Heart right ventricle (tissue), 16 donors: Measurements from ENCODE around the gene FBXO28. TPM values are rescaled to one million over a fixed set of nuclear protein-coding genes. Genes with fewer than 3 reads are reported as not detected.

Experiments used
- ATAC-seq, 8 donors: fragments of 200-7000 bp; cut with Tn5 transposase; one replicate each; pipeline ENCODE4 v1.9.1; 2020; ENCODE audit warnings: mild to moderate bottlenecking in 8 of 8, moderate library complexity in 8 of 8, moderate number of reproducible peaks in 1 of 8
- DNase-seq, 2 donors: peaks; one replicate each; pipeline ENCODE4 v3.0.0-alpha.2; 2020
- H3K27ac ChIP-seq, 10 donors: fragments of 200-600 bp; sonication (generic) in 2 of 10; one replicate each; pipeline versions ENCODE4 v1.5.0 to v1.8.0; 2020 to 2022; ENCODE audit warnings: mild to moderate bottlenecking in 3 of 10
- H3K27me3 ChIP-seq, 7 donors: fragments of 200-600 bp; one replicate each; pipeline ENCODE4 v1.8.0; 2021 to 2022; ENCODE audit warnings: mild to moderate bottlenecking in 2 of 7
- H3K36me3 ChIP-seq, 9 donors: fragments of 200-600 bp; sonication (generic) in 1 of 9; one replicate each; pipeline versions ENCODE4 v1.5.0 to v1.8.0; 2020 to 2022; ENCODE audit warnings: mild to moderate bottlenecking in 2 of 9
- H3K4me1 ChIP-seq, 9 donors: fragments of 200-600 bp; sonication (generic) in 1 of 9; one replicate each; pipeline versions ENCODE4 v1.5.0 to v1.8.0; 2020 to 2022; ENCODE audit warnings: mild to moderate bottlenecking in 4 of 9
- H3K4me3 ChIP-seq, 10 donors: fragments of 200-600 bp; sonication (generic) in 2 of 10; one replicate each; pipeline versions ENCODE4 v1.5.0 to v1.8.0; 2020 to 2022; ENCODE audit warnings: mild to moderate bottlenecking in 7 of 10, moderate library complexity in 2 of 10
- H3K9me3 ChIP-seq, 11 donors: fragments of 200-600 bp in 10 of 11; sonication (generic) in 2 of 11; one replicate each; pipeline versions ENCODE4 v1.5.0 to v1.8.0; 2013 to 2022; ENCODE audit warnings: mild to moderate bottlenecking in 2 of 11, control low read depth in 1 of 11, moderate library complexity in 1 of 11
- CTCF ChIP-seq, 9 donors: fragments of 200-600 bp; sonication (generic) in 2 of 9; IDR thresholded peaks; one replicate each; pipeline versions ENCODE4 v1.5.0 to v1.8.0; 2021 to 2022; ENCODE audit warnings: antibody characterized with exemption in 9 of 9, mild to moderate bottlenecking in 5 of 9, moderate library complexity in 1 of 9
- WGBS, 2 donors: extraction: QIAGEN DNeasy Blood & Tissue Kit; methylation state at CpG; one replicate each; pipeline ENCODE4 v1.1.7; 2013; ENCODE audit warnings: inconsistent platforms in 1 of 2; 5-methylcytosine and 5-hydroxymethylcytosine counted together
- intact Hi-C, 10 donors: fragments of 100-400 bp; cut with DNase I; formaldehyde crosslinking; loops; one replicate each; pipeline versions ENCODE4 v1.11.1 to v1.14.2; 2022
- polyA plus RNA-seq, 2 donors: library from polyadenylated mRNA; stranded (reverse); fragments of 200-250 nt; gene quantifications; one replicate each; pipeline ENCODE4 v1.2.3, GENCODE V29; 2013
- total RNA-seq, 10 donors: library from RNA; stranded (reverse); fragmentation: NEBNext Ultra II Directional in 3 of 10; extraction: Animal tissue kit (Norgen Biotek cat#: 25700) in 3 of 10; gene quantifications; one replicate each; pipeline versions ENCODE4 v1.2.1 to v1.2.4, GENCODE V29; 2021 to 2023
- donor health status: Arrhythmogenic right ventricular cardiomyopathy.
- donor health status: ischemic (EF 13 %, LVEDD 7.1; RV severe dilation, severe dysfunction).
- donor health status: healthy with polysubstance abuse.
- donor health status: DM: no; HTN: yes; CAD: no.
- donor health status: DM: no; HTN: no; CAD: no.
- donor health status: ischemic (EF 25% LVEDD 6.9; RV normal size, moderate dysfunction).
- donor health status: ischemic (EF 25% LVEDD 5.7; RV mildly dilated, moderate dysfunction).
- donor health status: healthy.
- donor health status: DM: yes; HTN: yes; CAD: no.
- donor health status: Ischemic cardiomyopathy.
- donor health status: ischemic (EF 35%, LVEDD 5.7; RV mildly dilated, moderate dysfunction).
- donor health status: nonischemic (EF 11% LVEDD 7.7; RV severe dilation, severe dysfunction).
- donor health status: DM: yes; HTN: yes; CAD: no.
- donor health status: PGD.
- donor health status: ischemic (EF 29% LVEDD 5.4; RV normal size, mild dysfunction).
- donor health status: nonischemic (EF 23%, LVEDD 6.1; RV moderate dilation, normal function).

FBXO28 gene
- total and polyA plus RNA-seq, 12 donors, result 5.9 to 22.9 (median 20.1) TPM

GRCh38 chr1:224178894-224179293 is 65.0 kb downstream of the FBXO28 start:
- Histone ChIP-seq H3K4me1 (peaks cover 0 to 20% (median 6%) of the 10 kb centered on the region in 9 donors), H3K27me3 (no peaks in the 10 kb centered on the region), H3K4me3 (no peak overlapping the region), H3K9me3 (no peaks in the 10 kb centered on the region), H3K36me3 (no peaks in the 10 kb centered on the region), H3K27ac (no peak overlapping the region)
- no peak for ATAC-seq
- intact Hi-C loops, result loop anchor here in 1 of 10 donors (10.0 kb wide), 1 partner anchor 116 kb away; no protein-coding TSS in a partner anchor
- TF ChIP-seq CTCF (IDR thresholded peaks at IDR 0.05), result no peak
- 93 to 97% methylated on average over 5 of the region's 5 CpGs for WGBS, 2 donors
- no peak for DNase-seq

GRCh38 chr1:224180783-224181452 is 67.0 kb downstream of the FBXO28 start:
- ATAC-seq (no peak), DNase-seq (no peak)
- no peaks in the 10 kb centered on the region for H3K27me3 ChIP-seq
- 95% methylated on average over 11 of the region's 11 CpGs for WGBS, 2 donors
- no peak overlapping the region for H3K4me3 ChIP-seq
- peaks cover 0 to 10% (median 0%) of the 10 kb centered on the region in 9 donors for H3K36me3 ChIP-seq
- H3K9me3 ChIP-seq, result no peaks in the 10 kb centered on the region
- peaks cover 3 to 32% (median 21%) of the 10 kb centered on the region in 9 donors for H3K4me1 ChIP-seq
- no peak overlapping the region for H3K27ac ChIP-seq
- TF ChIP-seq CTCF (IDR thresholded peaks at IDR 0.05), result no peak
- intact Hi-C loops, result loop anchor here in 2 of 10 donors (10.0 kb wide), 2 partner anchors 74 to 254 kb away; partner anchors contain the start of gene WDR26 (in 1 of the 2)

- Histone ChIP-seq H3K27me3 (no peaks in the 10 kb centered on the region), H3K4me1 (peaks cover 3 to 32% (median 23%) of the 10 kb centered on the region in 9 donors), H3K9me3 (no peaks in the 10 kb centered on the region), H3K4me3 (no peak overlapping the region), H3K27ac (no peak overlapping the region), H3K36me3 (peaks cover 0 to 15% (median 0%) of the 10 kb centered on the region in 9 donors)
- ATAC-seq, result no peak
- 94 to 96% methylated on average over 4 of the region's 4 CpGs for WGBS, 2 donors
- intact Hi-C loops, result loop anchor here in 2 of 10 donors (10.0 kb wide), 2 partner anchors 73 to 253 kb away; partner anchors contain the start of gene WDR26 (in 1 of the 2)
- DNase-seq, result no peak
- TF ChIP-seq CTCF (IDR thresholded peaks at IDR 0.05), result no peak
Observed at GRCh38 chr1:224181453-224181810, 67.5 kb downstream of the FBXO28 start.

GRCh38 chr1:224182057-224182865 is 68.3 kb downstream of the FBXO28 start:
- DNase-seq (no peak), ATAC-seq (no peak)
- Histone ChIP-seq H3K9me3 (no peaks in the 10 kb centered on the region), H3K4me3 (peak overlapping the region in 9 of 10 donors; percentile 84 to 100 (median 94)), H3K27ac (peak overlapping the region in 9 of 10 donors; percentile 87 to 99 (median 96)), H3K4me1 (peaks cover 3 to 38% (median 24%) of the 10 kb centered on the region in 9 donors), H3K27me3 (no peaks in the 10 kb centered on the region), H3K36me3 (peaks cover 0 to 21% (median 0%) of the 10 kb centered on the region in 9 donors)
- no peak for TF ChIP-seq CTCF (IDR thresholded peaks at IDR 0.05)
- 75 to 81% methylated on average over 22 of the region's 22 CpGs for WGBS, 2 donors
- intact Hi-C loops, result loop anchor here in 2 of 10 donors (10.0 kb wide), 2 partner anchors 73 to 253 kb away; partner anchors contain the start of gene WDR26 (in 1 of the 2)
